Left renal cortex interstitium (tissue), 4 donors: ENCODE measurements around the gene CCDC169. TPM values are rescaled to one million over a fixed set of nuclear protein-coding genes. Genes with fewer than 3 reads are reported as not detected.
"Not testable (repeated sequence)": the region's sequence is repeated elsewhere in the genome, so short reads cannot be mapped to it uniquely, and the experiment has no call there.

Experiments used
- DNase-seq, 4 donors: peaks; one replicate each; pipeline ENCODE4 v3.0.0-alpha.2; 2013; ENCODE audit warnings: low read depth in 4 of 4, low spot score in 2 of 4, missing footprints in 1 of 4
- polyA plus RNA-seq, 4 donors: library from polyadenylated mRNA; unstranded; fragments of 120-200 nt; gene quantifications; one replicate each; pipeline ENCODE4 v1.2.1, GENCODE V29; 2013; ENCODE audit not compliant: insufficient read length in 4 of 4

CCDC169 gene
- polyA plus RNA-seq, 4 donors = 3.6 to 6.1 (median 5.2) TPM

GRCh38 chr13:36323408-36323807 is 25.8 kb upstream of the CCDC169 start:
- DNase-seq = no peak

GRCh38 chr13:36319793-36320192 is 22.2 kb upstream of the CCDC169 start:
- DNase-seq = not testable (repeated sequence)

DNA sequence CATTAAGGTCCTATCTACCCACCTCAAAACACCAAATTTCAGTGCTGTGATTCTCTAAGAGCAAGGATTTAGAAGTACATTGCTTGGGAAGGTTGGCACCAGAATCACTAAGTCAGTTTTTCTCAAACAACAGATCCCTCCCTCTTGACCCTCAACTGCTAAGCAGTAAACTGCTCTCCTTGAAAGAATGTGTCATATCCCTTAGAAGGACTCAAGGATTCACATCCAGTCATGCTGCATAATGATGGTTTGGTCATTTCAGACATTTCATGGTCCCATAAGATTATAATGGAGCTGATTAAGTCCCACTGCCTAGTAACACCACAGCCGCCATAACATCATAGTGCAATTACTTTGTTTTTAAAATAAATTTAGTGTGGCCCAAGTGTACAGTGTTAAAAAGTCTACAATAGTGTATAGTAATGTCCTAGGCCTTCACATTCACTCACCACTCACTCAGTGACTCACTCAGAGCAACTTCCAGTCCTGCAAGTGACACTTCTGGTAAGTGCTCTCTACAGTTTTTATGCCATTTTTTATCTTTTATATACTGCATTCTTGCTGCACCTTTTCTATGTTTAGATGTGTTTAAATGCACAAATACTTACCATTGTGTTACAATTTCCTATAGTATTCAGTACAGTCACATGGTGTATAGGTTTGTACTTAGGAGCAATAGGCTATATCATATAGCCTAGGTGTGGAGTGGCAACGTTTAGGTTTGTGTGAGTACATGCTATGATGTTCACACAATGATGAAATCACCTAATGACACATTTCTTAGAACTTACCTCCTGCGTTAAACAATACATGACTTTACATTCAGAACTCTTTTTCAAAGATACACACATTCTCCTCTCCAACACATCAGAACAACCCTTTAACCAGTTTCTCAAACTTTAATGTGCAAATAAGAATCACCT is 15.7 kb upstream of the CCDC169 start:
- no peak for DNase-seq

GRCh38 chr13:36310417-36311108 is 12.9 kb upstream of the CCDC169 start:
- no peak for DNase-seq

DNA sequence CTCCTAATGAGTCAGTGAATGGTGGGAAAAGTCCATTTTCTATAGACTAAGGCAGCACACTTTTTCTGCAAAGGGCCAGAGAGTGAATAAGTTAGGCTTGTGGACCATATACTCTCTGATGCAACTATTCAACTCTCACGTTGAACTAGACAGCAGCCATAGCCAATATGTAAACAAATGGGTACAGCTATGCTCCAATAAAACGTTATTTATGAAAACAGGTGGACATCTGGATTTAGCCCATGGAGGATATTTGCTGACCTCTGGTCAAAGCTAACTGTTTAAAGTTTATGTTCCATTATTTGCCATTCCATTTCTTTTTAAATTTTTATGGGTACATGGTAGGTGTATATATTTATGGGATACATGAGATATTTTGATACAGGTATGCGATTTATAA is 4.7 kb upstream of the CCDC169 start:
- no peak for DNase-seq

DNA sequence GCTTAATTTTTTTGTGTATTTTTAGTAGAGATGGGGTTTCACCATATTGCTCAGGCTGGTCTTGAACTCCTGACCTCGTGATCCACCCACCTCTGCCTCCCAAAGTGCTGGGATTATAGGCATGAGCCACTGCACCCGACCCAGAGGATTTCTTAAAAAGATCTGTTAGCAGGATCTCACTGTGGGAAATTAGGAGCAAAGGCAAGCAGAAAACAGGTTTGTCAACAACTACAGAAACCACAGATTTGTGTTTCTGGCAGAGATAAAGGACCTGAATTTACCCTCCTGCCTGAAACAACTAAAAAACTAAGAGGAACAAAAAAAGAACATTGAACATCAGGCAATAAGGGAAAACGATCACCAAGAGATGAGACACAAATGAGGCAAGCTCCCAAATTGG is 1.9 kb upstream of the CCDC169 start:
- DNase-seq = not testable (repeated sequence)

GRCh38 chr13:36298535-36299068 is 988 bp upstream of the CCDC169 start:
- no peak for DNase-seq

- no peak for DNase-seq
These were observed 3.5 kb downstream of the CCDC169 start for GRCh38 chr13:36294096-36294495.

- no peak for DNase-seq
These were observed 4.1 kb downstream of the CCDC169 start for GRCh38 chr13:36293497-36293896.

DNA sequence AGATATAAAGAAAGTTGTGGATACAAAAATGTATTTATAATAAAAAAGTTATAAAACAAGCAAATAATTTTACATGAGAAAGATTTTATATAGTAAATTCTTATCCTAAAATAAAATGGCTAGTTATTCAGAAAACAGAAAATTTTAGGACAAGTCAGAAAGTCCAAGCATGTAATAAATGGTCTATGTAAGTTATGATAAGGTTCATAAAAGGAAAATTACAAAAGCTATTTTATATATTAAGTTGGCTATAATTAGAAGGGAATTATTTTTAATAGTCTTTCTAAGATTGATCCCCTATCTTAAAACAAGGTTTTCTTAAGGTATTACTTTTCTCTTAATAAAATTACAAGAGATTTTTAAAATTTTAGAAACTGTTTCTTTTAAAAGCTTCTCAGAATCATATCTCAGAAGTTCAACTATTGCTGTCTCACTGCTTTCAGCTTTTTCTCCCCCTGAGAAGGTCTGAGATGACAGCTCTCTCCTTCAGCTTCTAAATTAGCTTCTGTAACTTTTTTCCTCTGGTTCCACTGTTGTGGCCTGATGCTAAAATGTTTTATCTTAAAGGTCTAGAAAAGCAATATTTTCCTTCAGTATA is 8.7 kb downstream of the CCDC169 start:
- no peak for DNase-seq

GRCh38 chr13:36286006-36286405 is 11.6 kb downstream of the CCDC169 start:
- DNase-seq = no peak

- DNase-seq = no peak
These were observed 14.7 kb downstream of the CCDC169 start for GRCh38 chr13:36282821-36283432.

DNA sequence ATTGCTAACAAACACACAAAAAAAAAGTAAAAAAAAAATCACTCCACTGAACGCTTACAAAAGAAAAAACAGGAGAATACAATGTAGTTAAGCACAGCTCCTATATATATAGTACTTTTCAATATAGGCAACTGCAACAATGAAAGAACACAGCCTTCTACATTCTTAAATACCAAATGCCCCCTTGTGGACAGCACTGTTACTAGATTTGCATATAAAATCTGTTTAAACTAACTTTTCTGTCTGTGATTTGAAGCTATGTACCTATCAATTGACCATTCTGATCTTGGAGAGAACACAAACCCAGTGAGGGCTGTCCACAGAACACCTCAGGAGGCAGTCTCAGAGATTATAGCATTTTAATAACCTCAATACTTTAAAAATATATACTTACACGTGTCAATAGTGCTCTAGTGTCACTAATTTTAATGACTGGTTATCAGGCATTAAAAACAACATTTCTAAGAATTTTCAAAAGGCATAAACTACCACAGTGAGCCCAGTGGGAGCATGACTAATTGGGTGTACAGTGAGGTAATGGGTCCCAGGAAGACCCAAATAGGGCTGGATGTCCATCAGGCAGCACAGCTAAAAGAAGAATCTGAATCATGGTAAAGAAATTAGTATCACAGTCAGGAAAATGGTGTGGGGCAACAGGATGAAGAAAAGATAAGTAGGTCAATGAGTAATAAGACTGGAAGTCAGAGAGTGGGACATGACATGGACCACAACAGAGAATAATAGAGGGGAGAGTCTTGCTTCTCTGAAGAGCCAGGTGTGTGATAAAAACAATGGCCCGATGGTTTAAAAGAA is 22.2 kb downstream of the CCDC169 start:
- peak in 1 of 4 donors; percentile 48 for DNase-seq

DNA sequence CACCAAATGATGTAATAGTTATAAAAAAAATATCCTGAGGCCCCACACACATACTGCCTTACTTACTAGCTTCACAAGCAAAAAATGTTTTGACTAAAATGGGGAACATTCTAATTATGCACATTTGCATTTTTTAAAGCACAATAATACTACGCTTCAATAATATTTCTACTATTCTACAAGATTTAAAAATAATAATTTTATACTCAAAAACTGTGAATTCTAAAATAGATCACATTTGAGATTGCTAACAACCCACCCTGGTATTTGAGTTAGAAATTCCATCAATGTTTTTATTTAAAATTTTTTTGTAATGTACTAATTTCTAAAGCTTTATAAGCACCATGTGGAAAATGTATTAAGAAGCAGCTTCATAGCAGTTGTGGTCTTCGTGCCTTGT is 24.2 kb downstream of the CCDC169 start:
- no peak for DNase-seq

DNA sequence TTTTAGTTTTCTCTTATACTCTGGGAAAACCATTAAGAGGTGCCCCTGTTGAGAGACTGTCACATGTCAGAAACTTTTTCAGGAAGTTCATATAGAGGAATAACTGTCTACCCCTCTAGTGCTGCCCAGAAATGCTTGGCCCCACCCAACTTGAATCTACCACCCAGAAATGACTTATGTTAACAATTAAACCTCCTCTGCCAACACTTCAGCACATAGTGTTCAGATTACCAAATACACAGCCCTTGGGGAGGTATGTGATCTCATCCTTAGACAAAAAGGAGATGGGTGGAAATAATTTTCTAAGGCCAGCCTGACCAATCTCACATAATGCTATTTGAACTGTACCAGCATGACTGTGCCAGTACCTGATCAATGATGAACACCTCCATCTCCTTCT is 35.6 kb downstream of the CCDC169 start:
- no peak for DNase-seq

DNA sequence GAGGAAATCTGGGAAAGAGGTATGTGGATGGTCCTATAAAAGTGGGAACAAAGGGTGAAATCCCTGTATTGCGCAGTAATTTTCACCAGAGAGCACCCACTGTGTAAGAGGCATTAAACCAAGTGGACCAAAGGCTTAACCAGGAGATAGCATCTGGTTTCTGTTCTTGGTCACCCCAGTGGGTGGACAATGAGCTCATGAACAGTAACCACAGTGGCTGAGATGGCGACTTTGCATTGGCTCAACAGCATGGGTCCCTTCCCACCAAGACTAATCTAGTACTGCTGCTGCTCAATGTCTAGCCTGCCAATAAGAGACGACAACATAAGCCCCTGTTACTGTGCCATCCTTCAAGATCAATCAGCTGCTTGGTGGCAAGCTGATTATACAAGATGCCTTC is 36.6 kb downstream of the CCDC169 start:
- DNase-seq = no peak

DNA sequence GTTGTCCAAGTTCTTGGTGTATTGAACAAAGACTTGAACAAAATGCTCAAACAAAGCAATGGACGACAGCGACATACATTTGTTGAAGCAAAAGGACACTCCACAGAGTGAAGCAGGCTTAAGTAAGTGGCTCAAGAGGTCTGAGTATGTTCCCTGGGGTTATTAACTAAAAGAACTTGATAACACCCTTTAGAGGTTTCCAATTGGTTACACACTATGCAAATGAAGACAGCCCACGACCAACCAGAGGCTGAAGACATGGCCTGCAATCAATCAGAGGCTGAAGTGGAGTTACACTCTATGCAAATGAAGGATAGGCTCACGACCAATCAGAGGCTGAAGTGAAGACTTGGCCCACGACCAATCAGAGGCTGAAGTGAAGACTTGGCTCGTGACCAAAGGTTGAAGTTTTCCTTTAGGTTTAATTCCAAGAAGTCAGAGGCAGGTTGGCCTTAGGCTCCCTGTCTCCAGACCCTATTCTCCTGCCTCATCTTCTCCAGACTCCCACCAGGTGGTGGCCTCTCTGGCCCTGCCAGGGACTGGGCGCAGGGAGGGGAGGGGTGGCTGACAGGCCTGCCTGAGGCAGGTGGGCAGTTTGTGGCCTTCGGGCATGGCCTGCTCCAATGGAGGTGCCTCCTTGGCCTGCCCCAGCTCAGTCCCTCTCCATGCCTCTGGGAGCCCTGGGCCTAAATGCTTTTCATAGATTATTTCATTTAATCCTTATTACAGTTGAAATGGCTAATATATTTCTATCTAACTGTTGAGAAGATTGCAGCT is 38.1 kb downstream of the CCDC169 start:
- DNase-seq = no peak

DNA sequence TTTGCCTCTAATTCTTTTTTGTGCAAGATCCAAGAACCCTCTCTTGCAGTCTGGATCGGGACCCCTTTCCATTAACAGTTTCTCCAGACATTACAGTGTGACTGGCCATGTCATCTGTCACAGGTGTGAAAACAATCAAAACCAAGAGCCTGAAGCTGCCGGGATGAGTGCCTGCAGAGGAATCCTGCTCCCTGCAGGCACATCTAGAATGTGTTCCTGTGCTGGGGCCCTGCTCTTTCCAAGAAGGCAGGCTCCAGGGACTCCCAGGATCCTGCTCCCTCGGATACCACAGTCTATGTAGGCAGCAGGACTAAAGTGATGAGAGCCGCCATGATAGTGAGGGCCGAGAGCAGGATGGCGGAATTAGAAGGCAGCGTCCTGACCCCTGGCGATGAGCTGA is 38.8 kb downstream of the CCDC169 start:
- DNase-seq = no peak

DNA sequence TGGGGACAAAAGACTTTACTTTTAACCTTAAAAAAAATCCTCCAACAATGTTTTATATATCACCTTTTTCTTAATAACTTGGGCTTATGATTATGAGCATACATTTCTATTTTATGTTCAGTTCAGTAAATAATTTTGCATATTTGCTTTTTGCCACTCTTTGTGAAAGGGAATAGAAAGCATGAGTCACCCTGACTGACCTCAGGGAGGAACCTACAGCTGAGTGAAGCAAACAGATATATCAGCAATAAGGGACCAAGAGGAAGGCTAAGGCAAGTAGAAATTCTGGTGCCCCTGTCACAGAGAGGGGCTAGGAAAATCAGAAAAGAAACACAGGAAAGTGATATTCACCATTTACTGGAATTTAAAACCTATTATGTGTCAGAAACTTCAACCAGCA is 46.1 kb downstream of the CCDC169 start:
- no peak for DNase-seq
